Measurements from ENCODE around the gene CNTNAP4. TPM values are rescaled to one million over a fixed set of nuclear protein-coding genes. Genes with fewer than 3 reads are reported as not detected.
A peak's percentile ranks its signal among the peaks of the same experiment; 100 is the strongest.

CNTNAP4 gene
- total RNA-seq, 1 experiment from 2014 or later = not detected

- H3K27ac Mint-ChIP-seq = no peak overlapping the region
- no peak overlapping the region for H3K4me3 Mint-ChIP-seq
- peaks cover 4% of the 10 kb centered on the region for H3K23me2 ChIP-seq (ENCODE audit: insufficient read length, low read depth, low read length, poor library complexity, severe bottlenecking)
- H3K9me3 Mint-ChIP-seq = no peaks in the 10 kb centered on the region; a peak in 1 of 5 replicates
- no peaks in the 10 kb centered on the region for H3K79me2 ChIP-seq (ENCODE audit: insufficient read depth, low read length)
- H4K5ac ChIP-seq (ENCODE audit: insufficient read length, low read depth, low read length) = no peak overlapping the region
- H3K27me3 ChIP-seq (ENCODE audit: insufficient read depth, low read length) = no peaks in the 10 kb centered on the region
- no peaks in the 10 kb centered on the region for H4K20me1 ChIP-seq (ENCODE audit: control insufficient read depth, insufficient read depth, insufficient read length)
- H3K9me3 ChIP-seq (ENCODE audit: control insufficient read depth, low read depth, low read length) = no peaks in the 10 kb centered on the region
- H3K4me2 ChIP-seq (ENCODE audit: insufficient read depth, insufficient read length, low read length) = no peak overlapping the region
- H2BK120ac ChIP-seq (ENCODE audit: low read depth, low read length, poor library complexity, severe bottlenecking) = no peak overlapping the region
- no peaks in the 10 kb centered on the region for H3K79me1 ChIP-seq (ENCODE audit: insufficient read depth, low read depth, low read length, poor library complexity, severe bottlenecking)
- peaks cover 6 to 10% of the 10 kb centered on the region in 2 experiments; a peak in 3 of 4 replicates for H3K4me1 Mint-ChIP-seq
- H3K4me1 ChIP-seq (ENCODE audit: insufficient read depth, low read length) = no peaks in the 10 kb centered on the region; the same call in 1 of the 2 replicates
- no peak overlapping the region for H2BK20ac ChIP-seq (ENCODE audit: low read depth, low read length, poor library complexity, severe bottlenecking)
- H4K8ac ChIP-seq (replicated peaks; ENCODE audit: insufficient read length, low read depth, low read length) = no peak overlapping the region
- no peak overlapping the region for H3T11ph ChIP-seq (ENCODE audit: low read length)
- H2AK5ac ChIP-seq (ENCODE audit: insufficient read length, low read length) = no peak overlapping the region
- no peak overlapping the region for H3K14ac ChIP-seq (ENCODE audit: insufficient read depth, low read length)
- no peak overlapping the region for H3K4ac ChIP-seq (ENCODE audit: low read depth, low read length)
- no peak overlapping the region for H4K91ac ChIP-seq (ENCODE audit: insufficient read length, low read depth, low read length)
- no peak overlapping the region for H3K9ac ChIP-seq (ENCODE audit: extremely low read depth, insufficient read length, low read length)
- no peak overlapping the region for H3K23ac ChIP-seq (ENCODE audit: insufficient read length, low read depth, low read length)
- DNase-seq = no peak
- H3K27me3 Mint-ChIP-seq (ENCODE audit: low read depth) = peaks cover 34% of the 10 kb centered on the region
- H3K18ac ChIP-seq (ENCODE audit: insufficient read length, low read depth, low read length) = no peak overlapping the region
- no peak overlapping the region for H2AFZ ChIP-seq (ENCODE audit: low read length)
- no peaks in the 10 kb centered on the region for H3K36me3 Mint-ChIP-seq (ENCODE audit: insufficient read depth in 1 of 3, low read depth in 3 of 3)
- H3K27ac ChIP-seq (ENCODE audit: insufficient read length, low read depth, low read length) = no peak overlapping the region
- no peak overlapping the region for H3K56ac ChIP-seq (ENCODE audit: insufficient read length, low read depth, low read length)
- no peak overlapping the region for H2BK15ac ChIP-seq (ENCODE audit: low read depth, low read length)
- no peak overlapping the region for H2BK12ac ChIP-seq (ENCODE audit: insufficient read length, low read depth, low read length)
- TF ChIP-seq CTCF (conservative IDR thresholded peaks at IDR 0.05) = peak; percentile 72
- H2BK5ac ChIP-seq (ENCODE audit: insufficient read length, low read length) = no peak overlapping the region
Measured at GRCh38 chr16:76278980-76279379, 1.8 kb downstream of the CNTNAP4 start.

Measured in H9 (cell line).